SK-N-SH (cell line): Measurements from ENCODE around the gene ORC3. TPM values are rescaled to one million over a fixed set of nuclear protein-coding genes. Genes with fewer than 3 reads are reported as not detected.

Source experiments
- CTCF ChIA-PET: fragments of 300-600, 350-600 bp; formaldehyde crosslinking; extraction: SDS; loops from one replicate; lab custom pipeline; 2021; lab: Yijun Ruan, JAX
- POLR2A ChIA-PET: fragments of 350-600 bp; sonication (Branson Sonifier 250); formaldehyde crosslinking; extraction: SDS; loops from one replicate; lab custom pipeline; 2020; ENCODE audit warnings: antibody characterized with exemption, inconsistent platforms; lab: Yijun Ruan, JAX
- DNase-seq: peaks from one replicate; pipeline ENCODE4 v3.0.0; 2012
- H2AFZ ChIP-seq: fragments of 200-600 bp; sonication (generic); 2 replicates; pipeline ENCODE4 v1.8.1; 2016; ENCODE audit warnings: antibody characterized with exemption, mild to moderate bottlenecking, low read depth
- H3F3A ChIP-seq: fragments of 200-600 bp; sonication (generic); replicated peaks from 2 replicates; pipeline ENCODE3; 2016; ENCODE audit warnings: antibody characterized with exemption, mild to moderate bottlenecking; ENCODE audit not compliant: insufficient read depth
- H3K27ac ChIP-seq, 2 experiments: fragments of 200-500 bp in 1 of 2; fragments of 200-600 bp in 1 of 2; sonication (Bioruptor generic) in 1 of 2; sonication (generic), shearing (Covaris generic) in 1 of 2; 2 replicates each; pipeline versions ENCODE4 v1.5.1 to v1.6.1; 2014 to 2016; ENCODE audit warnings: low read depth in 2 of 2, inconsistent platforms in 1 of 2, low read length in 1 of 2, mild to moderate bottlenecking in 1 of 2, mixed read lengths in 1 of 2
- H3K27me3 ChIP-seq: fragments of 200-600 bp; sonication (generic), shearing (Covaris generic); 2 replicates; pipeline ENCODE4 v1.6.1; 2016; ENCODE audit warnings: mixed run types; ENCODE audit not compliant: insufficient read depth
- H3K36me3 ChIP-seq, 2 experiments: fragments of 200-500 bp in 1 of 2; fragments of 200-600 bp in 1 of 2; sonication (Bioruptor generic) in 1 of 2; sonication (generic) in 1 of 2; replicated peaks in 1 of 2; 2 replicates each; pipeline versions ENCODE3 to v1.5.1; 2014 to 2016; ENCODE audit warnings: low read length in 1 of 2, mild to moderate bottlenecking in 1 of 2; ENCODE audit not compliant: insufficient read depth in 2 of 2, control insufficient read depth in 1 of 2
- H3K4me1 ChIP-seq, 2 experiments: fragments of 200-500 bp in 1 of 2; fragments of 200-600 bp in 1 of 2; sonication (Bioruptor generic) in 1 of 2; sonication (generic), shearing (Covaris generic) in 1 of 2; 2 replicates each; pipeline versions ENCODE4 v1.5.1 to v1.6.1; 2014 to 2016; ENCODE audit warnings: low read depth in 1 of 2, low read length in 1 of 2, mixed run types in 1 of 2; ENCODE audit not compliant: insufficient read depth in 2 of 2, control insufficient read depth in 1 of 2
- H3K4me2 ChIP-seq: fragments of 200-600 bp; sonication (generic), shearing (Covaris generic); 2 replicates; pipeline ENCODE4 v1.6.1; 2017; ENCODE audit warnings: mixed run types
- H3K4me3 ChIP-seq, 2 experiments: fragments of 200-500 bp in 1 of 2; fragments of 200-600 bp in 1 of 2; sonication (Bioruptor generic) in 1 of 2; sonication (generic), shearing (Covaris generic) in 1 of 2; 2 replicates each; pipeline versions ENCODE4 v1.5.1 to v1.8.1; 2014 to 2016; ENCODE audit warnings: low read depth in 2 of 2, inconsistent platforms in 1 of 2, low read length in 1 of 2, mild to moderate bottlenecking in 1 of 2, mixed read lengths in 1 of 2, moderate library complexity in 1 of 2
- H3K79me2 ChIP-seq: fragments of 200-600 bp; sonication (generic); 2 replicates; pipeline ENCODE4 v1.8.1; 2017; ENCODE audit warnings: mild to moderate bottlenecking; ENCODE audit not compliant: insufficient read depth
- H3K9ac ChIP-seq: fragments of 200-600 bp; sonication (generic); 2 replicates; pipeline ENCODE4 v1.6.1; 2017; ENCODE audit warnings: mixed run types
- H3K9me2 ChIP-seq: fragments of 200-600 bp; sonication (generic); 2 replicates; pipeline ENCODE4 v1.6.1; 2017; ENCODE audit warnings: mixed run types
- H3K9me3 ChIP-seq: fragments of 200-600 bp; sonication (generic); 2 replicates; pipeline ENCODE4 v1.6.1; 2017; ENCODE audit warnings: mixed run types, mild to moderate bottlenecking, moderate library complexity
- H4K20me1 ChIP-seq: fragments of 200-600 bp; sonication (generic); 2 replicates; pipeline ENCODE4 v1.6.1; 2017; ENCODE audit warnings: mild to moderate bottlenecking, mixed run types; ENCODE audit not compliant: insufficient read depth
- ELF1 ChIP-seq: IDR thresholded peaks from 2 replicates; pipeline ENCODE4 v1.4.0; 2012
- FOSL2 ChIP-seq: IDR thresholded peaks from 2 replicates; pipeline ENCODE4 v1.4.0; 2012; ENCODE audit warnings: low read depth, mild to moderate bottlenecking, moderate library complexity, borderline replicate concordance
- FOXJ3 ChIP-seq: sonication (generic); formaldehyde crosslinking; IDR thresholded peaks from 2 replicates; pipeline ENCODE4 v1.5.1; 2020; ENCODE audit warnings: mild to moderate bottlenecking, missing genetic modification reagents
- FOXM1 ChIP-seq: IDR thresholded peaks from 2 replicates; pipeline ENCODE4 v1.4.0; 2012; ENCODE audit warnings: low read depth, mild to moderate bottlenecking
- MAX ChIP-seq: IDR thresholded peaks from 2 replicates; pipeline ENCODE4 v1.4.0; 2012; ENCODE audit warnings: low read depth
- MEF2A ChIP-seq: IDR thresholded peaks from 2 replicates; pipeline ENCODE4 v1.4.0; 2012; ENCODE audit warnings: low read depth, borderline replicate concordance
- MXI1 ChIP-seq: IDR thresholded peaks from 2 replicates; pipeline ENCODE4 v1.6.1; 2012; ENCODE audit warnings: mild to moderate bottlenecking, low read depth, low read length, improper control_type of control experiment
- NFIC ChIP-seq: IDR thresholded peaks from 2 replicates; pipeline ENCODE4 v1.4.0; 2012; ENCODE audit warnings: borderline replicate concordance
- POLR2AphosphoS5 ChIP-seq: IDR thresholded peaks from 2 replicates; pipeline ENCODE4 v1.6.1; 2012; ENCODE audit warnings: low read depth, low read length
- RFX5 ChIP-seq: IDR thresholded peaks from 2 replicates; pipeline ENCODE4 v1.6.1; 2012; ENCODE audit warnings: mild to moderate bottlenecking, improper control_type of control experiment, low read length
- RXRA ChIP-seq: IDR thresholded peaks from 2 replicates; pipeline ENCODE4 v1.4.0; 2012; ENCODE audit warnings: low read depth, mild to moderate bottlenecking, borderline replicate concordance
- SMC3 ChIP-seq: IDR thresholded peaks from 2 replicates; pipeline ENCODE4 v1.6.1; 2012; ENCODE audit warnings: low read depth, low read length, improper control_type of control experiment
- YY1 ChIP-seq: IDR thresholded peaks from 2 replicates; pipeline ENCODE4 v1.4.0; 2012; ENCODE audit warnings: low read depth, mild to moderate bottlenecking
- ZBTB33 ChIP-seq: IDR thresholded peaks from 2 replicates; pipeline ENCODE4 v1.4.0; 2012; ENCODE audit warnings: low read depth, borderline replicate concordance
- WGBS: methylation state at CpG from one replicate; pipeline ENCODE4 v1.1.6; 2017; ENCODE audit warnings: low lambda C conversion rate; 5-methylcytosine and 5-hydroxymethylcytosine counted together
- polyA plus RNA-seq, 3 experiments: library from polyadenylated mRNA; depleted of rRNA; stranded (reverse); fragments of >200 nt; gene quantifications; 2 replicates each; pipeline ENCODE4 v1.2.3, GENCODE V29; 2012
- TF ChIP-seq, protein P1 (sequence below): IDR thresholded peaks from 2 replicates; pipeline ENCODE4 v1.4.0; 2012; ENCODE audit warnings: low read depth, borderline replicate concordance
- TF ChIP-seq, protein P2 (sequence below): IDR thresholded peaks from 2 replicates; pipeline ENCODE4; 2012
- TF ChIP-seq, protein P3 (sequence below): fragments of 150-350 bp; IDR thresholded peaks from 2 replicates; pipeline ENCODE4 v1.6.1; 2016; ENCODE audit warnings: mild to moderate bottlenecking, low read depth, low read length

The ORC3 gene
- polyA plus RNA-seq, 1 of the 3 experiments (the other 2 are of a cell fraction), result 13.3 TPM

- Histone ChIP-seq H2AFZ (no peak overlapping the region), H3K4me2 (no peak overlapping the region), H3K79me2 (peaks cover 99% of the 10 kb centered on the region), H3K27ac (no peak overlapping the region), H3K27me3 (no peaks in the 10 kb centered on the region), H4K20me1 (peaks cover 34% of the 10 kb centered on the region)
- no peak for DNase-seq
- TF ChIP-seq, protein P1, sequence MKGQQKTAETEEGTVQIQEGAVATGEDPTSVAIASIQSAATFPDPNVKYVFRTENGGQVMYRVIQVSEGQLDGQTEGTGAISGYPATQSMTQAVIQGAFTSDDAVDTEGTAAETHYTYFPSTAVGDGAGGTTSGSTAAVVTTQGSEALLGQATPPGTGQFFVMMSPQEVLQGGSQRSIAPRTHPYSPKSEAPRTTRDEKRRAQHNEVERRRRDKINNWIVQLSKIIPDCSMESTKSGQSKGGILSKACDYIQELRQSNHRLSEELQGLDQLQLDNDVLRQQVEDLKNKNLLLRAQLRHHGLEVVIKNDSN, result no peak
- no peak for TF ChIP-seq RFX5
- no peak for TF ChIP-seq RXRA
- TF ChIP-seq, all 33 proteins: peak for 0
- Histone ChIP-seq H3K4me1 (peaks cover 4 to 9% of the 10 kb centered on the region in 2 experiments; a peak in 3 of 4 replicates), H3F3A (no peaks in the 10 kb centered on the region), H3K9ac (no peak overlapping the region), H3K9me3 (no peaks in the 10 kb centered on the region), H3K4me3 (no peak overlapping the region), H3K36me3 (peaks cover 12 to 16% of the 10 kb centered on the region in 2 experiments), H3K9me2 (no peaks in the 10 kb centered on the region)
- ChIA-PET CTCF (interaction anchor here (0.6 kb wide), 1 partner anchor 61 kb away, joined by 3 read pairs; no protein-coding TSS in a partner anchor), POLR2A (no interaction called here)
- WGBS, result 97% methylated on average over 8 of the region's 8 CpGs
Observed at GRCh38 chr6:87586371-87587077, 3.4 kb upstream of the ORC3 start.

GRCh38 chr6:87588756-87589407 is 1.1 kb upstream of the ORC3 start:
- ChIA-PET CTCF (no interaction called here), POLR2A (interaction anchor here (1.1 kb wide), 1 partner anchor 82 kb away, joined by 3 read pairs; no protein-coding TSS in a partner anchor)
- no peaks in the 10 kb centered on the region for H3K27me3 ChIP-seq
- peak overlapping the region; percentile 88 for H3K9ac ChIP-seq
- H3K79me2 ChIP-seq, result peaks cover 99% of the 10 kb centered on the region
- H3K27ac ChIP-seq, result peak overlapping the region; percentile 7 to 67; a peak in 2 of 4 replicates
- peaks cover 4 to 9% of the 10 kb centered on the region in 2 experiments; a peak in 3 of 4 replicates for H3K4me1 ChIP-seq
- H3K9me2 ChIP-seq, result no peaks in the 10 kb centered on the region
- H3K4me3 ChIP-seq, result peak overlapping the region; percentile 60 to 90
- H3K36me3 ChIP-seq, result peaks cover 8 to 13% of the 10 kb centered on the region in 2 experiments
- WGBS, result 25% methylated on average over 10 of the region's 10 CpGs
- peak overlapping the region; percentile 89 for H3K4me2 ChIP-seq
- H2AFZ ChIP-seq, result peak overlapping the region; percentile 80
- peaks cover 29% of the 10 kb centered on the region for H4K20me1 ChIP-seq
- H3K9me3 ChIP-seq, result no peaks in the 10 kb centered on the region
- DNase-seq, result no peak
- H3F3A ChIP-seq, result no peaks in the 10 kb centered on the region
- TF ChIP-seq ZBTB33 (no peak), FOXJ3 (CRISPR knock-in tag) (no peak), SMC3 (no peak), FOXM1 (no peak), YY1 (no peak), ELF1 (no peak), NFIC (no peak), MEF2A (no peak), FOSL2 (no peak), MXI1 (no peak), POLR2AphosphoS5 (no peak), RXRA (no peak), MAX (no peak)
- TF ChIP-seq, protein P2, sequence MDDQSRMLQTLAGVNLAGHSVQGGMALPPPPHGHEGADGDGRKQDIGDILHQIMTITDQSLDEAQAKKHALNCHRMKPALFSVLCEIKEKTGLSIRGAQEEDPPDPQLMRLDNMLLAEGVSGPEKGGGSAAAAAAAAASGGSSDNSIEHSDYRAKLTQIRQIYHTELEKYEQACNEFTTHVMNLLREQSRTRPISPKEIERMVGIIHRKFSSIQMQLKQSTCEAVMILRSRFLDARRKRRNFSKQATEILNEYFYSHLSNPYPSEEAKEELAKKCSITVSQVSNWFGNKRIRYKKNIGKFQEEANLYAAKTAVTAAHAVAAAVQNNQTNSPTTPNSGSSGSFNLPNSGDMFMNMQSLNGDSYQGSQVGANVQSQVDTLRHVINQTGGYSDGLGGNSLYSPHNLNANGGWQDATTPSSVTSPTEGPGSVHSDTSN, result no peak
- TF ChIP-seq, protein P3, sequence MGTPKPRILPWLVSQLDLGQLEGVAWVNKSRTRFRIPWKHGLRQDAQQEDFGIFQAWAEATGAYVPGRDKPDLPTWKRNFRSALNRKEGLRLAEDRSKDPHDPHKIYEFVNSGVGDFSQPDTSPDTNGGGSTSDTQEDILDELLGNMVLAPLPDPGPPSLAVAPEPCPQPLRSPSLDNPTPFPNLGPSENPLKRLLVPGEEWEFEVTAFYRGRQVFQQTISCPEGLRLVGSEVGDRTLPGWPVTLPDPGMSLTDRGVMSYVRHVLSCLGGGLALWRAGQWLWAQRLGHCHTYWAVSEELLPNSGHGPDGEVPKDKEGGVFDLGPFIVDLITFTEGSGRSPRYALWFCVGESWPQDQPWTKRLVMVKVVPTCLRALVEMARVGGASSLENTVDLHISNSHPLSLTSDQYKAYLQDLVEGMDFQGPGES, result no peak
